ENCODE measurements around the gene BMAL1. TPM values are rescaled to one million over a fixed set of nuclear protein-coding genes. Genes with fewer than 3 reads are reported as not detected.

BMAL1 gene
- total and polyA plus RNA-seq, 2 of the 4 experiments (the other 2 are of a cell fraction) = 8.8 to 9.9 TPM

DNA sequence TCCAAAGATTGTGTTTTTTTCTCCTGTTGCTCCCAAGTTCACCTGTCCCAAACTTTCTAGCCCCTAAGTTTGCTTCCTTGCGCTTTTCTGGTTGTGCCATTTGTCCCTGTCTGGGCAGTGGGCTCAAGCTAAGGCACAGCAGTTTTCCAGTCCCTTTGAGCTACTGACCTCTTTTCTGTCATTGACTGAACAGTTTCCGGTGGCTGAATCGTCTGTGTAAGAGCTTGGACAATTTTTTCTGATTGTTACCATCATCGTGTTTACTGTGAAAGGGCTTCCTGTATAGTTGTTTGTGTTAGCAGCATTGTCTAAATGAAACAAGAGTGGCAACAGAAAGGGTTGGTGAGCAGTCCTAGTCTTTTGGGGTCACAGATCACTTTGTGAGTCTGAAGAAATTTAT is 49.8 kb downstream of the BMAL1 start:
- CTCF ChIA-PET = no interaction called here
- in situ Hi-C loops (cut with MboI; ENCODE audit: low sequenced_read_pairs) = loop anchor here (25.0 kb wide), 1 partner anchor 1015 kb away; no protein-coding TSS in a partner anchor
- H3K4me2 ChIP-seq (ENCODE audit: low read depth, low read length) = no peak overlapping the region

More for the DNA sequence above, 49.8 kb downstream of the BMAL1 start:
- 0 out of 2 replicates have a peak overlapping the region, but pooled peaks have one; percentile 0 for H2BK20ac ChIP-seq (ENCODE audit: low read depth, low read length)
- dilution Hi-C loops (cut with HindIII; ENCODE audit: low sequenced_read_pairs, unreplicated experiment) (no loop called here), intact Hi-C loops (cut with micrococcal nuclease) (no loop called here)
- no peak overlapping the region for H3K9ac ChIP-seq (ENCODE audit: low read depth, low read length)
- peak overlapping the region in 1 of 2 experiments; percentile 40; a peak in 1 of 4 replicates for H4K8ac ChIP-seq (ENCODE audit: low read depth in 2 of 2, low read length in 2 of 2)
- no peaks in the 10 kb centered on the region for H3K9me3 ChIP-seq (ENCODE audit: control insufficient read depth, insufficient read depth, low read length)
- peak overlapping the region; percentile 63; the same call in 1 of the 2 replicates for H4K5ac ChIP-seq (ENCODE audit: low read depth, low read length)
- H2BK5ac ChIP-seq (ENCODE audit: low read depth, low read length, poor library complexity, severe bottlenecking) = no peak overlapping the region
- H3K56ac ChIP-seq (ENCODE audit: extremely low read depth, insufficient read depth, low read length) = no peak overlapping the region
- H2BK120ac ChIP-seq (ENCODE audit: low read depth, low read length) = no peak overlapping the region
- DNase-seq (no peak), ATAC-seq (ENCODE audit: low read depth) (no peak)
- H3K4me3 ChIP-seq (ENCODE audit: insufficient read depth, low read depth, low read length) = no peak overlapping the region
- no peak overlapping the region; the same call in 1 of the 2 replicates for H4K91ac ChIP-seq (ENCODE audit: insufficient read depth, low read depth, low read length)
- H3K18ac ChIP-seq (ENCODE audit: low read depth, low read length) = no peak overlapping the region; the same call in 1 of the 2 replicates
- H3K4ac ChIP-seq (ENCODE audit: low read depth, low read length) = peak overlapping the region; percentile 53
- peaks cover 7% of the 10 kb centered on the region for H3K4me1 ChIP-seq (ENCODE audit: control insufficient read depth, insufficient read depth, low read length)
- 0 out of 2 replicates have a peak overlapping the region, but pooled peaks have one; percentile 2 for H2AK5ac ChIP-seq (ENCODE audit: low read depth, low read length)
- H3K27me3 ChIP-seq (ENCODE audit: control insufficient read depth, insufficient read depth, low read length) = no peaks in the 10 kb centered on the region
- no peaks in the 10 kb centered on the region; the same call in 1 of the 2 replicates for H3K36me3 ChIP-seq (ENCODE audit: control insufficient read depth, insufficient read depth, low read length)
- no peak overlapping the region for H3K27ac ChIP-seq (ENCODE audit: insufficient read depth, low read length)
- POLR2A ChIA-PET (ENCODE audit: unreplicated experiment) = no interaction called here
- H3K14ac ChIP-seq (replicated peaks; ENCODE audit: low read depth, low read length) = peak overlapping the region; percentile 8
- peaks cover 28 to 59% of the 10 kb centered on the region in 2 experiments for H3K79me1 ChIP-seq (ENCODE audit: low read depth in 1 of 2, low read length in 2 of 2)
- BruUV-seq (replicated peaks) = no TSS peak
- no peaks in the 10 kb centered on the region; the same call in 1 of the 2 replicates for H4K20me1 ChIP-seq (ENCODE audit: insufficient read depth, low read length)
- TF ChIP-seq CHD1 (IDR thresholded peaks at IDR 0.05; ENCODE audit: low read depth, low read length) = no peak
- no peak for TF ChIP-seq RAD21 (IDR thresholded peaks at IDR 0.05; ENCODE audit: low read length)
- TF ChIP-seq ELK1 (IDR thresholded peaks at IDR 0.05; ENCODE audit: borderline replicate concordance, low read depth, low read length) = no peak
- TF ChIP-seq, protein P1, sequence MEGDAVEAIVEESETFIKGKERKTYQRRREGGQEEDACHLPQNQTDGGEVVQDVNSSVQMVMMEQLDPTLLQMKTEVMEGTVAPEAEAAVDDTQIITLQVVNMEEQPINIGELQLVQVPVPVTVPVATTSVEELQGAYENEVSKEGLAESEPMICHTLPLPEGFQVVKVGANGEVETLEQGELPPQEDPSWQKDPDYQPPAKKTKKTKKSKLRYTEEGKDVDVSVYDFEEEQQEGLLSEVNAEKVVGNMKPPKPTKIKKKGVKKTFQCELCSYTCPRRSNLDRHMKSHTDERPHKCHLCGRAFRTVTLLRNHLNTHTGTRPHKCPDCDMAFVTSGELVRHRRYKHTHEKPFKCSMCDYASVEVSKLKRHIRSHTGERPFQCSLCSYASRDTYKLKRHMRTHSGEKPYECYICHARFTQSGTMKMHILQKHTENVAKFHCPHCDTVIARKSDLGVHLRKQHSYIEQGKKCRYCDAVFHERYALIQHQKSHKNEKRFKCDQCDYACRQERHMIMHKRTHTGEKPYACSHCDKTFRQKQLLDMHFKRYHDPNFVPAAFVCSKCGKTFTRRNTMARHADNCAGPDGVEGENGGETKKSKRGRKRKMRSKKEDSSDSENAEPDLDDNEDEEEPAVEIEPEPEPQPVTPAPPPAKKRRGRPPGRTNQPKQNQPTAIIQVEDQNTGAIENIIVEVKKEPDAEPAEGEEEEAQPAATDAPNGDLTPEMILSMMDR (conservative IDR thresholded peaks at IDR 0.05; ENCODE audit: low read depth, low read length) = no peak
- no peak for TF ChIP-seq MAZ (IDR thresholded peaks at IDR 0.05; ENCODE audit: borderline replicate concordance, low read depth, low read length)
- TF ChIP-seq RFX5 (IDR thresholded peaks at IDR 0.05; ENCODE audit: low read depth, low read length) = no peak
- TF ChIP-seq MXI1 (IDR thresholded peaks at IDR 0.05; ENCODE audit: borderline replicate concordance, low read depth, low read length) = no peak
- no peak for TF ChIP-seq RCOR1 (IDR thresholded peaks at IDR 0.05; ENCODE audit: insufficient replicate concordance, low read length)
- no peak for TF ChIP-seq BHLHE40 (IDR thresholded peaks at IDR 0.05; ENCODE audit: low read depth, low read length)
- TF ChIP-seq SMC3 (IDR thresholded peaks at IDR 0.05; ENCODE audit: low read depth, low read length) = no peak
- no peak for TF ChIP-seq NFE2L2 (IDR thresholded peaks at IDR 0.05; ENCODE audit: low read depth, low read length)
- H2AK9ac ChIP-seq (replicated peaks; ENCODE audit: low read depth, low read length, poor library complexity) = no peak overlapping the region
- no peak overlapping the region for H2BK15ac ChIP-seq (ENCODE audit: low read depth, low read length)
- no CpG with 5 or more reads among the region's 4 CpGs for WGBS, 2 experiments (ENCODE audit: extremely low coverage in 2 of 2, insufficient read length in 1 of 2)
- H2AFZ ChIP-seq (replicated peaks; ENCODE audit: low read length, poor library complexity) = no peak overlapping the region
- H3K23ac ChIP-seq (ENCODE audit: low read depth, low read length) = 0 out of 2 replicates have a peak overlapping the region, but pooled peaks have one; percentile 60
- H3K9me1 ChIP-seq (ENCODE audit: insufficient read depth, low read length) = peaks cover 13% of the 10 kb centered on the region

Data from IMR-90 (cell line).